ENCODE results near the gene ERBB2. TPM values are rescaled to one million over a fixed set of nuclear protein-coding genes. Genes with fewer than 3 reads are reported as not detected.

ERBB2 gene
- total and polyA plus RNA-seq, 2 of the 13 experiments (the other 11 are each of a cell fraction or from before 2014, with no cell fraction given): 57.7 to 64.1 TPM

- no peak for TF ChIP-seq ARID4A (CRISPR knock-in tag; IDR thresholded peaks at IDR 0.05; ENCODE audit: borderline replicate concordance)
- TF ChIP-seq ZFP62 (CRISPR knock-in tag; IDR thresholded peaks at IDR 0.05): no peak
- no peak for TF ChIP-seq KLF16 (CRISPR knock-in tag; IDR thresholded peaks at IDR 0.05)
Observed at GRCh38 chr17:39706383-39706782, 6.5 kb downstream of the ERBB2 start (continued).

GRCh38 chr17:39706921-39707337 lies 7.1 kb downstream of the ERBB2 start:
- Histone ChIP-seq H3K36me3 (replicated peaks in 1 of 2; ENCODE audit: control insufficient read depth in 1 of 2, insufficient read depth in 2 of 2, low read length in 2 of 2) (peaks cover 45 to 56% of the 10 kb centered on the region in 2 experiments), H3K4me1 (ENCODE audit: insufficient read depth, low read length) (peaks cover 40% of the 10 kb centered on the region), H3K4me3 (replicated peaks in 1 of 3; ENCODE audit: insufficient read depth in 1 of 3, low read depth in 2 of 3, low read length in 3 of 3) (no peak overlapping the region), H3K9ac (ENCODE audit: insufficient read depth, low read depth, low read length) (no peak overlapping the region), H3K79me2 (ENCODE audit: insufficient read depth, low read length) (peaks cover 34% of the 10 kb centered on the region), H3K4me2 (ENCODE audit: low read depth, low read length) (no peak overlapping the region), H3K9me3 (ENCODE audit: low read length) (no peaks in the 10 kb centered on the region), H2AFZ (ENCODE audit: low read length) (no peak overlapping the region), H3K27ac (ENCODE audit: extremely low read length, insufficient read depth, low read length) (no peak overlapping the region), H4K20me1 (ENCODE audit: insufficient read depth, low read length) (peaks cover 14% of the 10 kb centered on the region; the same call in 1 of the 2 replicates), H3K27me3 (ENCODE audit: control insufficient read depth in 1 of 2, insufficient read depth in 2 of 2, low read length in 2 of 2) (no peaks in the 10 kb centered on the region)
- ATAC-seq (no peak), DNase-seq (ENCODE audit: low spot score) (no peak), FAIRE-seq (no peak)
- in situ Hi-C loops (cut with HindIII; ENCODE audit: extremely low pct_ligation_motif_present, low pct_unique_long_range_greater_than_20kb): no loop called here
- BruUV-seq (replicated peaks): no TSS peak
- 94% methylated on average over 7 of the region's 7 CpGs for WGBS (ENCODE audit: low lambda C conversion rate)
- POLR2A ChIA-PET: interaction anchor here (1.0 to 3.0 kb wide), 2 partner anchors 23 to 30 kb away, joined by 4 to 8 read pairs; partner anchors contain the start of genes GRB7 and MIEN1
- CTCF ChIA-PET (ENCODE audit: low intra/inter-chr PET ratio, low total read pairs): no interaction called here
- intact Hi-C loops (cut with micrococcal nuclease; ENCODE audit: unreplicated experiment): no loop called here
- TF ChIP-seq ZNF768 (CRISPR knock-in tag; IDR thresholded peaks at IDR 0.05) (peak; percentile 17; the same call in 1 of the 2 replicates), ZNF720 (CRISPR knock-in tag; IDR thresholded peaks at IDR 0.05) (no peak), RXRB (CRISPR knock-in tag; IDR thresholded peaks at IDR 0.05; ENCODE audit: borderline replicate concordance) (no peak), WIZ (CRISPR knock-in tag; IDR thresholded peaks at IDR 0.05) (no peak)
- TF ChIP-seq, protein P1, sequence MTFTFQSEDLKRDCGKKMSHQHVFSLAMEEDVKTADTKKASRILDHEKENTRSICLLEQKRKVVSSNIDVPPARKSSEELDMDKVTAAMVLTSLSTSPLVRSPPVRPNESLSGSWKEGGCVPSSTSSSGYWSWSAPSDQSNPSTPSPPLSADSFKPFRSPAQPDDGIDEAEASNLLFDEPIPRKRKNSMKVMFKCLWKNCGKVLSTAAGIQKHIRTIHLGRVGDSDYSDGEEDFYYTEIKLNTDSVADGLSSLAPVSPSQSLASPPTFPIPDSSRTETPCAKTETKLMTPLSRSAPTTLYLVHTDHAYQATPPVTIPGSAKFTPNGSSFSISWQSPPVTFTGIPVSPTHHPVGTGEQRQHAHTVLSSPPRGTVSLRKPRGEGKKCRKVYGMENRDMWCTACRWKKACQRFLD (CRISPR knock-in tag; IDR thresholded peaks at IDR 0.05; ENCODE audit: borderline replicate concordance): no peak
- TF ChIP-seq, protein P2, sequence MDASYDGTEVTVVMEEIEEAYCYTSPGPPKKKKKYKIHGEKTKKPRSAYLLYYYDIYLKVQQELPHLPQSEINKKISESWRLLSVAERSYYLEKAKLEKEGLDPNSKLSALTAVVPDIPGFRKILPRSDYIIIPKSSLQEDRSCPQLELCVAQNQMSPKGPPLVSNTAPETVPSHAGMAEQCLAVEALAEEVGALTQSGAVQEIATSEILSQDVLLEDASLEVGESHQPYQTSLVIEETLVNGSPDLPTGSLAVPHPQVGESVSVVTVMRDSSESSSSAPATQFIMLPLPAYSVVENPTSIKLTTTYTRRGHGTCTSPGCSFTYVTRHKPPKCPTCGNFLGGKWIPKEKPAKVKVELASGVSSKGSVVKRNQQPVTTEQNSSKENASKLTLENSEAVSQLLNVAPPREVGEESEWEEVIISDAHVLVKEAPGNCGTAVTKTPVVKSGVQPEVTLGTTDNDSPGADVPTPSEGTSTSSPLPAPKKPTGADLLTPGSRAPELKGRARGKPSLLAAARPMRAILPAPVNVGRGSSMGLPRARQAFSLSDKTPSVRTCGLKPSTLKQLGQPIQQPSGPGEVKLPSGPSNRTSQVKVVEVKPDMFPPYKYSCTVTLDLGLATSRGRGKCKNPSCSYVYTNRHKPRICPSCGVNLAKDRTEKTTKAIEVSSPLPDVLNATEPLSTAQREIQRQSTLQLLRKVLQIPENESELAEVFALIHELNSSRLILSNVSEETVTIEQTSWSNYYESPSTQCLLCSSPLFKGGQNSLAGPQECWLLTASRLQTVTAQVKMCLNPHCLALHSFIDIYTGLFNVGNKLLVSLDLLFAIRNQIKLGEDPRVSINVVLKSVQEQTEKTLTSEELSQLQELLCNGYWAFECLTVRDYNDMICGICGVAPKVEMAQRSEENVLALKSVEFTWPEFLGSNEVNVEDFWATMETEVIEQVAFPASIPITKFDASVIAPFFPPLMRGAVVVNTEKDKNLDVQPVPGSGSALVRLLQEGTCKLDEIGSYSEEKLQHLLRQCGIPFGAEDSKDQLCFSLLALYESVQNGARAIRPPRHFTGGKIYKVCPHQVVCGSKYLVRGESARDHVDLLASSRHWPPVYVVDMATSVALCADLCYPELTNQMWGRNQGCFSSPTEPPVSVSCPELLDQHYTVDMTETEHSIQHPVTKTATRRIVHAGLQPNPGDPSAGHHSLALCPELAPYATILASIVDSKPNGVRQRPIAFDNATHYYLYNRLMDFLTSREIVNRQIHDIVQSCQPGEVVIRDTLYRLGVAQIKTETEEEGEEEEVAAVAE (CRISPR knock-in tag; IDR thresholded peaks at IDR 0.05; ENCODE audit: borderline replicate concordance): no peak
